Glutamatergic neuron (in vitro differentiated cells): ENCODE measurements around the gene BTBD16. TPM values are rescaled to one million over a fixed set of nuclear protein-coding genes. Genes with fewer than 3 reads are reported as not detected.

ENCODE experiments used
- DNase-seq: peaks from one replicate; pipeline ENCODE4 v3.0.0; 2022
- H3K27ac Mint-ChIP-seq: one replicate; pipeline ENCODE4 v1.8.0; 2020; ENCODE audit warnings: mild to moderate bottlenecking, mixed read lengths, inconsistent platforms; ENCODE audit not compliant: unreplicated experiment
- H3K27me3 Mint-ChIP-seq: one replicate; pipeline ENCODE4 v1.8.0; 2020; ENCODE audit warnings: mild to moderate bottlenecking, moderate library complexity, mixed read lengths, inconsistent platforms; ENCODE audit not compliant: unreplicated experiment
- H3K36me3 Mint-ChIP-seq: one replicate; pipeline ENCODE4 v1.8.0; 2020; ENCODE audit warnings: mild to moderate bottlenecking, mixed read lengths, inconsistent platforms; ENCODE audit not compliant: unreplicated experiment
- H3K4me1 Mint-ChIP-seq: one replicate; pipeline ENCODE4 v1.8.0; 2020; ENCODE audit warnings: mild to moderate bottlenecking, low read depth, mixed read lengths, inconsistent platforms; ENCODE audit not compliant: unreplicated experiment
- H3K4me3 Mint-ChIP-seq: one replicate; pipeline ENCODE4 v1.8.0; 2020; ENCODE audit warnings: mild to moderate bottlenecking, mixed read lengths, inconsistent platforms; ENCODE audit not compliant: unreplicated experiment
- H3K9me3 Mint-ChIP-seq: one replicate; pipeline ENCODE4 v1.8.0; 2020; ENCODE audit warnings: mild to moderate bottlenecking, moderate library complexity, mixed read lengths, inconsistent platforms; ENCODE audit not compliant: unreplicated experiment
- CTCF ChIP-seq: fragments of 200-600 bp; sonication (generic); IDR thresholded peaks from one replicate; pipeline ENCODE4 v1.5.0; 2021; ENCODE audit not compliant: partially characterized antibody, unreplicated experiment
- total RNA-seq: library from RNA; stranded (reverse); fragmentation: NEBNext Ultra II Directional; extraction: Animal tissue kit (Norgen Biotek cat#: 25700); gene quantifications from one replicate; pipeline ENCODE4 v1.2.1, GENCODE V29; 2021; ENCODE audit not compliant: unreplicated experiment

Gene BTBD16
- total RNA-seq, 1 donor from 2014 or later: 0.98 TPM

DNA sequence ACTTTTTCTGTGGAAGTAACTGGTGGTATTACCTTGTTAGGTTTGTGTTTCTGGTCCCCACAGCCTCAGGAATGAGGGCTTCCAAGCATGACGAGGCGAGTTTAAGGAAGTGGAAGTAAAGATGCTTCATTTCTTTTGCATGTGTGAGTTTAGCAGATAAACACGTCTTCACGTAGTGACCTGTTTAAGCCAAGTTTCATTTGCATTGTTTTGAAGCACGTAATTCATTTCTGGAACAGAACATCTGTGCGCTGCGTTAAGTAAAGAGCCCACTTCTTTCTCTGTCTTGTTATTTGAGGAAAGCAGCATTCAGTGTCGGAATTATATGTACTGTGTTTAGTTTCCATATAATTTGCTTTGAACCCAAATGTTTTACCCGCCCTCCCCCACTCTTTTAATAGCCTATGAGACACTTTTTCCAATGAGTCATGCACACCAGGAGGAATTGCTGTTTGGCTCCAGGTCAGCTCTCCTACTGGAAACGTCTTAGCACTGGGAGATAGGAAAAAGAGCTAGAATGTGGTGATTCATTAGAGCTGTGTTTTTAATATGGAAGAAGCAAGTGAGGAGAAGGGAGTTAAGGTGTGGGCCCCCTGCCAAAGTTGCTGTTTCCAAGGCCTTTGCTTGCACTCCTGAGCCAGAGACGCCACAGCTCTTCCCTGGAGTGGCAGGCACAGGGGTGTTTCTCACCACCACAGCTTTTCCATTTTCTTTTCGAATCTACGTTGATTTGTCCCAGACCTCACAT lies 36.7 kb downstream of the BTBD16 start:
- Mint-ChIP-seq H3K27ac (no peak overlapping the region), H3K9me3 (peaks cover 9% of the 10 kb centered on the region), H3K4me3 (no peak overlapping the region), H3K4me1 (no peaks in the 10 kb centered on the region), H3K36me3 (peaks cover 6% of the 10 kb centered on the region), H3K27me3 (peaks cover 2% of the 10 kb centered on the region)
- TF ChIP-seq CTCF: no peak
- no peak for DNase-seq

DNA sequence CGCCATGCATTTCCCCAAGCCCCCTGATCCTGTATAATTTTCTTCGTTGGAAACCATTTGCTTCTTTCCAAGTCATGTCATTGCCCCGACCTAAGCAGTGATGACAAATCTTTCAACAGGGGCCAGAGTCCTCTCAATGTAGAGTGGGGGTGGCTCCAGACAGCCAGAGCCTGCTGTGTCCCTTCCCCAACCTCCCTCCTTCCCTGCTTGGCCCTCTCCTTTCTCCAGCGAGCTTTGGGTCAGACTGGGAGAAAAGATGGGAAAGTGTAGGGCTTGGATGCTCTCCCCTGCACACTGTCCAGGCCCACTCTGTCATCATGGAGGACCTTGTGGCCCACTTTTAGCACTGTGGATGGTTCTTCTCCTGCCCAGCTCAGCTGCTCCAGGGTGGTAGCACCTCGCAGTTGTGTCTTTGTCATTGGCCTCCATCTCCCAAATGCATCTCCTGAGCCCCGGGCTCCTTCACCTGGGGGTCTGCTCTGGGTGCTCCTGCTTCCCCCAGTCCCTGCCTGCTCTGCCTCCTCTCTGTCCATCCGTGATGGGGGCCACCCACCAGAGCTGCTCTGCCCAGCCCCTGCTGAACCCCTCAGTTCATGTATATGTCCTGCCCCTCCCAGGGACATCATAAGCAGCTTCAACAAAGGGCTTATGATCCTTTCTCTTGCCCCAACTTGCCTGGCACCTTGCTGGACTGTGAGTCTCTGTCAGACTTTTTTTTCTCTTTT lies 37.5 kb downstream of the BTBD16 start:
- H3K27ac Mint-ChIP-seq: no peak overlapping the region

DNA sequence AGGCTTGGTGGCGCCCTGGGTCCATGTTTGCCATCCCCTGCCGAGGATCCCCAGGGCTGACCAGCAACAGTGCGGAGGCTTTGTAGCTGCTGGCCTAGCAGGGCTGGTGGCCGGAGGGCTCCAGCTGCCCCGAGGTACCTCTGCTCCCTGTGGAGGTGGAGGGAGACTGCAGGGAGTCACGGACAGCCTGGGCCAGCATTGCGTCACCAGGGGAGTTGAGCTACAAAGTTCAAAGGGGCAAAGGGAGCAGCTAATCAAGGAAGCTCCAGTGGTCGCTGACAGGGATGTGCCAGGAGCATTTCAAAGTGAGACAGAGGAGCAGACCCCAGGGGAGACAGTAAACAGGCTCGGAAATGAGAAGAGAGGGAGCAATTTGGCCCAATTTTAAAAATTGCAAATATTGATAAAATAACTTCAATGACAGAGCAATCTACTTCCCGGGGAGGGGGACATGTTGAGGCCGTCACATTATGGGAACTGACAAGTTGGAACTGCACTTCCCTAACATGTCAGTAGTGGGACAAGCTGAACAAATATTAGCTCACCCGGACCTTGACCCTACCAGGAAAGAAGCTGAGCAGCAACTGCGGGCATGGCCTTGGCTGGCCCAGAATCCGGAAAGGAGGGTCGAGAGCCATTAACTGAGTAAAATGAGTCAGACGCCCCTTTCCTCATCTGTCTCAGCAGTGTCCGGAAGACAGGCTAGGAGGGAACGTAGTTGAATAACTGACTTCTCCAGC lies 39.4 kb downstream of the BTBD16 start:
- DNase-seq: no peak
- Mint-ChIP-seq H3K4me3 (no peak overlapping the region), H3K4me1 (no peaks in the 10 kb centered on the region), H3K27ac (no peak overlapping the region), H3K27me3 (no peaks in the 10 kb centered on the region), H3K36me3 (peaks cover 3% of the 10 kb centered on the region), H3K9me3 (peaks cover 3% of the 10 kb centered on the region)
- no peak for TF ChIP-seq CTCF

More for the DNA sequence above, 37.5 kb downstream of the BTBD16 start:
- Mint-ChIP-seq H3K4me3 (no peak overlapping the region), H3K27me3 (peaks cover 2% of the 10 kb centered on the region), H3K9me3 (peaks cover 9% of the 10 kb centered on the region), H3K36me3 (peaks cover 6% of the 10 kb centered on the region), H3K4me1 (no peaks in the 10 kb centered on the region)
- TF ChIP-seq CTCF: no peak
- DNase-seq: no peak

GRCh38 chr10:122311051-122311410 lies 39.9 kb downstream of the BTBD16 start:
- Mint-ChIP-seq H3K4me1 (no peaks in the 10 kb centered on the region), H3K27me3 (no peaks in the 10 kb centered on the region), H3K4me3 (no peak overlapping the region), H3K27ac (no peak overlapping the region), H3K36me3 (no peaks in the 10 kb centered on the region), H3K9me3 (peaks cover 2% of the 10 kb centered on the region)
- no peak for DNase-seq
- no peak for TF ChIP-seq CTCF
